Activated CD4-positive, alpha-beta memory T cell treated with anti-CD3 and anti-CD28 coated beads for 36 hours (primary cell): ENCODE data around the gene IFITM1. TPM values are rescaled to one million over a fixed set of nuclear protein-coding genes. Genes with fewer than 3 reads are reported as not detected.

ENCODE experiments used
- CTCF ChIA-PET: fragments of 350-600 bp; sonication (Branson Sonifier 250); formaldehyde crosslinking; loops from one replicate; lab custom pipeline; 2021; ENCODE audit warnings: antibody characterized with exemption, inconsistent platforms; lab: Charles Lee
- POLR2A ChIA-PET: fragments of 350-600 bp; sonication (Branson Sonifier 250); formaldehyde crosslinking; loops from one replicate; lab custom pipeline; 2021; ENCODE audit warnings: antibody characterized with exemption; lab: Charles Lee
- DNase-seq: peaks from one replicate; pipeline ENCODE4 v3.0.0-alpha.2; 2020
- H3K27ac Mint-ChIP-seq: one replicate; pipeline ENCODE4 v1.8.0; 2021; ENCODE audit warnings: mixed read lengths
- H3K27me3 Mint-ChIP-seq: one replicate; pipeline ENCODE4 v1.8.0; 2021; ENCODE audit warnings: mixed read lengths
- H3K36me3 Mint-ChIP-seq: one replicate; pipeline ENCODE4 v1.8.0; 2021; ENCODE audit warnings: mixed read lengths
- H3K4me1 Mint-ChIP-seq: one replicate; pipeline ENCODE4 v1.8.0; 2021; ENCODE audit warnings: low read depth, mixed read lengths
- H3K4me3 Mint-ChIP-seq: one replicate; pipeline ENCODE4 v1.8.0; 2021; ENCODE audit warnings: mild to moderate bottlenecking, mixed read lengths
- H3K9me3 Mint-ChIP-seq: one replicate; pipeline ENCODE4 v1.8.0; 2021; ENCODE audit warnings: mixed read lengths
- intact Hi-C: fragments of 100-400 bp; cut with micrococcal nuclease; formaldehyde crosslinking; loops from one replicate; pipeline ENCODE4 v1.15.1; 2023
- total RNA-seq, 2 experiments: library from RNA; stranded (reverse); gene quantifications; one replicate each; pipeline ENCODE4 v1.2.3, GENCODE V29; 2021

Gene IFITM1
- total RNA-seq, 2 experiments from 2014 or later: 195 to 200 TPM

GRCh38 chr11:289712-290620 is 23.9 kb upstream of the IFITM1 start:
- POLR2A ChIA-PET: no interaction called here

GRCh38 chr11:290621-291231 is 23.1 kb upstream of the IFITM1 start:
- Mint-ChIP-seq H3K36me3 (peaks cover 4% of the 10 kb centered on the region), H3K9me3 (no peaks in the 10 kb centered on the region), H3K4me3 (peak overlapping the region; percentile 41), H3K27me3 (no peaks in the 10 kb centered on the region), H3K4me1 (peaks cover 24% of the 10 kb centered on the region), H3K27ac (no peak overlapping the region)
- DNase-seq: peak; percentile 10
- POLR2A ChIA-PET: no interaction called here
- intact Hi-C loops: no loop called here
- CTCF ChIA-PET: interaction anchor here (1.2 to 2.0 kb wide), 2 partner anchors 11 to 15 kb away, joined by 3 to 6 read pairs; no protein-coding TSS in a partner anchor

More at GRCh38 chr11:289712-290620, 23.9 kb upstream of the IFITM1 start:
- Mint-ChIP-seq H3K9me3 (no peaks in the 10 kb centered on the region), H3K27ac (peak overlapping the region; percentile 38), H3K4me1 (peaks cover 24% of the 10 kb centered on the region), H3K27me3 (no peaks in the 10 kb centered on the region), H3K4me3 (peak overlapping the region; percentile 65), H3K36me3 (peaks cover 4% of the 10 kb centered on the region)
- intact Hi-C loops: loop anchor here (5.0 kb wide), 1 partner anchor 53 kb away; the partner anchor contains the start of genes PSMD13 and SIRT3
- DNase-seq: peak; percentile 10
- CTCF ChIA-PET: interaction anchor here (1.2 to 1.3 kb wide), 2 partner anchors 10 to 39 kb away, joined by 3 read pairs; no protein-coding TSS in a partner anchor

- no peaks in the 10 kb centered on the region for H3K9me3 Mint-ChIP-seq
- H3K27ac Mint-ChIP-seq: peak overlapping the region; percentile 10
- H3K4me3 Mint-ChIP-seq: peak overlapping the region; percentile 7
- POLR2A ChIA-PET: no interaction called here
- H3K36me3 Mint-ChIP-seq: peaks cover 4% of the 10 kb centered on the region
- no peak for DNase-seq
- no peaks in the 10 kb centered on the region for H3K27me3 Mint-ChIP-seq
- peaks cover 24% of the 10 kb centered on the region for H3K4me1 Mint-ChIP-seq
- CTCF ChIA-PET: interaction anchor here (1.2 to 2.0 kb wide), 2 partner anchors 12 to 14 kb away, joined by 3 to 6 read pairs; no protein-coding TSS in a partner anchor
- intact Hi-C loops: no loop called here
Measured at GRCh38 chr11:291281-292210, 22.3 kb upstream of the IFITM1 start.

GRCh38 chr11:292211-293121 is 21.4 kb upstream of the IFITM1 start:
- ChIA-PET POLR2A (no interaction called here), CTCF (interaction anchor here (2.0 kb wide), 1 partner anchor 13 kb away, joined by 6 read pairs; no protein-coding TSS in a partner anchor)
- intact Hi-C loops: no loop called here
- Mint-ChIP-seq H3K4me3 (no peak overlapping the region), H3K27me3 (no peaks in the 10 kb centered on the region), H3K27ac (no peak overlapping the region), H3K4me1 (peaks cover 20% of the 10 kb centered on the region), H3K36me3 (peaks cover 4% of the 10 kb centered on the region), H3K9me3 (no peaks in the 10 kb centered on the region)
- DNase-seq: no peak

GRCh38 chr11:293271-293851 is 20.5 kb upstream of the IFITM1 start:
- Mint-ChIP-seq H3K27ac (no peak overlapping the region), H3K4me3 (no peak overlapping the region), H3K27me3 (no peaks in the 10 kb centered on the region), H3K9me3 (no peaks in the 10 kb centered on the region), H3K36me3 (no peaks in the 10 kb centered on the region), H3K4me1 (peaks cover 17% of the 10 kb centered on the region)
- CTCF ChIA-PET: no interaction called here
- no peak for DNase-seq
- POLR2A ChIA-PET: no interaction called here
- intact Hi-C loops: no loop called here

GRCh38 chr11:293852-294661 is 19.8 kb upstream of the IFITM1 start:
- intact Hi-C loops: no loop called here
- Mint-ChIP-seq H3K27me3 (no peaks in the 10 kb centered on the region), H3K9me3 (no peaks in the 10 kb centered on the region), H3K27ac (no peak overlapping the region), H3K4me1 (peaks cover 17% of the 10 kb centered on the region), H3K36me3 (no peaks in the 10 kb centered on the region), H3K4me3 (no peak overlapping the region)
- DNase-seq: no peak
- ChIA-PET CTCF (no interaction called here), POLR2A (no interaction called here)

- Mint-ChIP-seq H3K27me3 (peaks cover 1% of the 10 kb centered on the region), H3K36me3 (no peaks in the 10 kb centered on the region), H3K27ac (no peak overlapping the region), H3K9me3 (no peaks in the 10 kb centered on the region), H3K4me1 (peaks cover 16% of the 10 kb centered on the region), H3K4me3 (no peak overlapping the region)
- no peak for DNase-seq
- ChIA-PET CTCF (no interaction called here), POLR2A (no interaction called here)
- intact Hi-C loops: no loop called here
Measured at GRCh38 chr11:294780-295179, 19.1 kb upstream of the IFITM1 start.

GRCh38 chr11:295351-296170 is 18.3 kb upstream of the IFITM1 start:
- ChIA-PET CTCF (no interaction called here), POLR2A (interaction anchor here (0.6 kb wide), 1 partner anchor 276 kb away, joined by 3 read pairs; no protein-coding TSS in a partner anchor)
- H3K27me3 Mint-ChIP-seq: peaks cover 3% of the 10 kb centered on the region
- no peak for DNase-seq
- no peaks in the 10 kb centered on the region for H3K9me3 Mint-ChIP-seq
- intact Hi-C loops: no loop called here
- H3K4me1 Mint-ChIP-seq: peaks cover 17% of the 10 kb centered on the region
- H3K4me3 Mint-ChIP-seq: no peak overlapping the region
- H3K27ac Mint-ChIP-seq: no peak overlapping the region
- H3K36me3 Mint-ChIP-seq: no peaks in the 10 kb centered on the region

- intact Hi-C loops: no loop called here
- Mint-ChIP-seq H3K27ac (no peak overlapping the region), H3K4me3 (no peak overlapping the region), H3K9me3 (no peaks in the 10 kb centered on the region), H3K36me3 (no peaks in the 10 kb centered on the region), H3K4me1 (peaks cover 13% of the 10 kb centered on the region), H3K27me3 (peaks cover 5% of the 10 kb centered on the region)
- peak; percentile 9 for DNase-seq
- POLR2A ChIA-PET: no interaction called here
- CTCF ChIA-PET: no interaction called here
Measured at GRCh38 chr11:296171-297050, 17.4 kb upstream of the IFITM1 start.
